ENCODE results near the gene LTBP2. TPM values are rescaled to one million over a fixed set of nuclear protein-coding genes. Genes with fewer than 3 reads are reported as not detected.

LTBP2 gene
- total RNA-seq, 1 experiment from 2014 or later: 124 TPM

DNA sequence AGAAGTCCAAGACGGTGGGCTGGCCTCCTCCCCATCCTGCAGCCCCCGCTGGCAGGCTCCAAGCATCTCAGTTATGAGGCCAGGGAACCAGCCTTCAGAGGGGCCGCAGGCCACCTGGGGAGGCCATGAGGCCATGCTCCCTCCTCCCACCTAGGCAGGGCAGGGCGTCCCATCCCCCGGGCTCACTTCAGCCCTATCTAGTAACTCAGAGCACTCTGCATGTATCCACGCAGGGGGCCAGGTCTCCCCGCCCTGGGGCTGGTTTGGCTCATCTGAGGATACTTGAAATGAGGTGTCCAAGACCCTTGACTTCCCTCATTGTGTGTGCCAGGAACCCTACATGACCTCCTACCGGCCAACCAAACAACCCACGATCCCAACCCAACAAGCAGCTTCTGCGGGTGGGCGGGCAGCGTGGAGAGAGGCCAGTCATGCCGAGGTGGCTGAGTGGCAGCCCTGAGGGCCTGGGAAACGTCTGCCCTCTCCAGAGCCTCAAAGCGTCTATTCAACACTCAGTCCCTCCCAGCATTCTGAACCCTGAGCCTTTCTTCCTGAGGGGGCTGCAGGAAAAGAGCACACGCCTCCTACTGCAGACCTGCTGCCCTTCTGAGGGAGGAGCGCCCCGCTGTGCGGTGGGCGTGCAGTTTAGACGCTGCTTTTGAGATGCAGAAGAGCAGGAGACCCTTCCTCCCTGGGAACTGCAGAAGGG is 101.7 kb downstream of the LTBP2 start:
- Histone ChIP-seq H3F3A (ENCODE audit: insufficient read depth, low read depth) (no peaks in the 10 kb centered on the region), H3K9me3 (ENCODE audit: insufficient read depth, low read depth) (no peaks in the 10 kb centered on the region), H3K4me3 (no peak overlapping the region), H2AFZ (no peak overlapping the region), H3K27me3 (ENCODE audit: insufficient read depth, low read depth) (no peaks in the 10 kb centered on the region), H3K9me2 (ENCODE audit: insufficient read depth) (no peaks in the 10 kb centered on the region), H3K36me3 (ENCODE audit: low read depth) (0 out of 2 replicates have a peak, but pooled peaks cover 16% of the 10 kb centered on the region), H3K4me1 (replicated peaks; ENCODE audit: insufficient read depth) (no peaks in the 10 kb centered on the region; the same call in 1 of the 2 replicates), H3K4me2 (no peak overlapping the region), H3K27ac (no peak overlapping the region), H3K79me2 (ENCODE audit: low read depth) (no peaks in the 10 kb centered on the region), H4K20me1 (ENCODE audit: insufficient read depth) (no peaks in the 10 kb centered on the region)
- intact Hi-C loops (cut with micrococcal nuclease; ENCODE audit: unreplicated experiment): loop anchor here (5.0 kb wide), 1 partner anchor 62 kb away; no protein-coding TSS in a partner anchor
- TF ChIP-seq, protein P1, sequence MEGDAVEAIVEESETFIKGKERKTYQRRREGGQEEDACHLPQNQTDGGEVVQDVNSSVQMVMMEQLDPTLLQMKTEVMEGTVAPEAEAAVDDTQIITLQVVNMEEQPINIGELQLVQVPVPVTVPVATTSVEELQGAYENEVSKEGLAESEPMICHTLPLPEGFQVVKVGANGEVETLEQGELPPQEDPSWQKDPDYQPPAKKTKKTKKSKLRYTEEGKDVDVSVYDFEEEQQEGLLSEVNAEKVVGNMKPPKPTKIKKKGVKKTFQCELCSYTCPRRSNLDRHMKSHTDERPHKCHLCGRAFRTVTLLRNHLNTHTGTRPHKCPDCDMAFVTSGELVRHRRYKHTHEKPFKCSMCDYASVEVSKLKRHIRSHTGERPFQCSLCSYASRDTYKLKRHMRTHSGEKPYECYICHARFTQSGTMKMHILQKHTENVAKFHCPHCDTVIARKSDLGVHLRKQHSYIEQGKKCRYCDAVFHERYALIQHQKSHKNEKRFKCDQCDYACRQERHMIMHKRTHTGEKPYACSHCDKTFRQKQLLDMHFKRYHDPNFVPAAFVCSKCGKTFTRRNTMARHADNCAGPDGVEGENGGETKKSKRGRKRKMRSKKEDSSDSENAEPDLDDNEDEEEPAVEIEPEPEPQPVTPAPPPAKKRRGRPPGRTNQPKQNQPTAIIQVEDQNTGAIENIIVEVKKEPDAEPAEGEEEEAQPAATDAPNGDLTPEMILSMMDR (conservative IDR thresholded peaks at IDR 0.05): no peak
- TF ChIP-seq EZH2 (IDR thresholded peaks at IDR 0.05; ENCODE audit: low read depth): no peak
- BruUV-seq (replicated peaks): no TSS peak
- ChIA-PET POLR2A (ENCODE audit: unreplicated experiment) (interaction anchor here (0.5 kb wide), 1 partner anchor 211 kb away, joined by 24 read pairs; no protein-coding TSS in a partner anchor), CTCF (interaction anchor here (0.5 kb wide), 1 partner anchor 338 kb away, joined by 20 read pairs; no protein-coding TSS in a partner anchor)
- DNase-seq: no peak

- Histone ChIP-seq H3K4me3 (no peak overlapping the region), H3K79me2 (ENCODE audit: low read depth) (no peaks in the 10 kb centered on the region), H3K4me2 (no peak overlapping the region), H3K27me3 (ENCODE audit: insufficient read depth, low read depth) (no peaks in the 10 kb centered on the region), H4K20me1 (ENCODE audit: insufficient read depth) (no peaks in the 10 kb centered on the region), H2AFZ (no peak overlapping the region), H3K36me3 (ENCODE audit: low read depth) (0 out of 2 replicates have a peak, but pooled peaks cover 16% of the 10 kb centered on the region), H3K4me1 (replicated peaks; ENCODE audit: insufficient read depth) (no peaks in the 10 kb centered on the region; the same call in 1 of the 2 replicates), H3K27ac (no peak overlapping the region), H3K9me2 (ENCODE audit: insufficient read depth) (no peaks in the 10 kb centered on the region), H3K9me3 (ENCODE audit: insufficient read depth, low read depth) (no peaks in the 10 kb centered on the region), H3F3A (ENCODE audit: insufficient read depth, low read depth) (0 out of 2 replicates have a peak, but pooled peaks cover 2% of the 10 kb centered on the region)
- ChIA-PET CTCF (interaction anchor here (0.6 kb wide), 1 partner anchor 72 kb away, joined by 4 read pairs; no protein-coding TSS in a partner anchor), POLR2A (ENCODE audit: unreplicated experiment) (no interaction called here)
- DNase-seq: no peak
- intact Hi-C loops (cut with micrococcal nuclease; ENCODE audit: unreplicated experiment): loop anchor here (5.0 kb wide), 1 partner anchor 63 kb away; no protein-coding TSS in a partner anchor
- BruUV-seq (replicated peaks): no TSS peak
- TF ChIP-seq EZH2 (IDR thresholded peaks at IDR 0.05; ENCODE audit: low read depth): no peak
- TF ChIP-seq, protein P1 (conservative IDR thresholded peaks at IDR 0.05): no peak
Measured at GRCh38 chr14:74509587-74510222, 102.3 kb downstream of the LTBP2 start.

DNA sequence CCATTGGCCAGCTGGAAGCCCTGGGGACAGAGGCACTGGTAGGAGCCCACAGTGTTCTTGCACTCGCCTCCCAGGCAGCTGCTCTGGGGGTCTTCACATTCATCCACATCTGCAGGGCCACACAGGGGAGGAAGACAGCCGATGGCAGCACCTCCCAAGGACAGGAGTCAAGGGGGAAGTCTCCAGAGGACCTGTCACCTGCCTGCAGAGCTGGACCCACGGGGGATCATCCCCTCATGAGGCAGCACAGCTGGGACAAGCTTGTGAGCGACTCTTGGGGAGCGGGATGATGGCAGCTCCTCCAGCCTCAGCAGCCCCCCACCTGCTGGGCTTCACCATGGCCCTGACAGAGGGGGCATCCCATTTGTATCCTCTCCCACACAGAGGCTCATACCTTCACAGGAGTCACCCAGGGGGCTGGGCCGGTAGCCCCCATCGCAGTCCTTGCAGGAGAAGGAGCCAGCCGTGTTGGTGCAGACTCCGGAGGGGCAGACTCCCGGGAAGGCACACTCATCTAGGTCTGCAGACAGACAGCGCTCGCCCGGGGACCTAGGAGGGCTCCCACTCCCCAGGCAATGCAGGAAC is 103.1 kb downstream of the LTBP2 start:
- POLR2A ChIA-PET (ENCODE audit: unreplicated experiment): no interaction called here
- 0 out of 2 replicates have a peak, but pooled peaks cover 16% of the 10 kb centered on the region for H3K36me3 ChIP-seq (ENCODE audit: low read depth)
- H3K4me2 ChIP-seq: no peak overlapping the region
- intact Hi-C loops (cut with micrococcal nuclease; ENCODE audit: unreplicated experiment): no loop called here
- H3K9me3 ChIP-seq (ENCODE audit: insufficient read depth, low read depth): no peaks in the 10 kb centered on the region
- no peaks in the 10 kb centered on the region; the same call in 1 of the 2 replicates for H3K4me1 ChIP-seq (replicated peaks; ENCODE audit: insufficient read depth)
- BruUV-seq (replicated peaks): no TSS peak
- H2AFZ ChIP-seq: no peak overlapping the region
- DNase-seq: no peak
- no peak overlapping the region for H3K4me3 ChIP-seq
- no peaks in the 10 kb centered on the region for H3K9me2 ChIP-seq (ENCODE audit: insufficient read depth)
- no peaks in the 10 kb centered on the region for H3K79me2 ChIP-seq (ENCODE audit: low read depth)
- 0 out of 2 replicates have a peak, but pooled peaks cover 4% of the 10 kb centered on the region for H3F3A ChIP-seq (ENCODE audit: insufficient read depth, low read depth)
- TF ChIP-seq EZH2 (IDR thresholded peaks at IDR 0.05; ENCODE audit: low read depth): no peak
- TF ChIP-seq, protein P1 (conservative IDR thresholded peaks at IDR 0.05): no peak
- H4K20me1 ChIP-seq (ENCODE audit: insufficient read depth): no peaks in the 10 kb centered on the region
- H3K27ac ChIP-seq: no peak overlapping the region
- no peaks in the 10 kb centered on the region for H3K27me3 ChIP-seq (ENCODE audit: insufficient read depth, low read depth)
- CTCF ChIA-PET: interaction anchor here (1.2 kb wide), 1 partner anchor 57 kb away, joined by 3 read pairs; no protein-coding TSS in a partner anchor

Data from PC-9 (cell line).